Measurements from ENCODE around the gene COLGALT1. TPM values are rescaled to one million over a fixed set of nuclear protein-coding genes. Genes with fewer than 3 reads are reported as not detected.
A peak's percentile ranks its signal among the peaks of the same experiment; 100 is the strongest.
"Not testable (repeated sequence)": the region's sequence is repeated elsewhere in the genome, so short reads cannot be mapped to it uniquely, and the experiment has no call there.

Gene COLGALT1
- total and polyA plus RNA-seq, 7 experiments from 2014 or later, result 13.2 to 70.6 (median 57.6) TPM

DNA sequence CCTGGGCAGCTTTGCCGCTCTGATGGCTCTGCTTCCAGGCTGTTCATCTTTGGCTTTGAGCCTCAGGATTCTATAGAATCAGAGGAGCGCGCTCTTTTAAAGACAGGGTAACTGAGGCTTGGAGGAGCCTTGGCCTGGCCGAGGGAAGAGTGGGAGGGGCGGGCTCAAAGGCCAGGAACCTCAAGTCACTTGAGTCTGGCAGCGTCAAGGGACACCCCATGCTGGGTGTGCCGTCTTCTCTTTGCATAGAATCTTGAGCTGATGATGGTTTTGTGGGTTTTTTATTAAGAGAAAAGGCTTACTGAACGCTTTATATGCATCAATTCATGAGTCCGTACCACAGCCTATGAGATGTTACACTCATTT lies 42.9 kb upstream of the COLGALT1 start:
- ChIA-PET POLR2A (interaction anchor here (1.0 to 3.4 kb wide), 5 partner anchors 10 to 1007 kb away, joined by 3 to 29 read pairs (median 5); partner anchors contain the start of gene SLC27A1), CTCF (interaction anchor here (2.3 kb wide), 1 partner anchor 16 kb away, joined by 13 read pairs; no protein-coding TSS in a partner anchor)
- Histone ChIP-seq H3K4me3 (ENCODE audit: low read length) (peak overlapping the region; percentile 75), H3K27ac (ENCODE audit: low read depth, low read length) (peak overlapping the region; percentile 98), H3K36me3 (ENCODE audit: control insufficient read depth in 2 of 3, insufficient read depth in 3 of 3, low read length in 3 of 3) (peaks cover 3 to 23% (median 4%) of the 10 kb centered on the region in 3 experiments), H3K9me3 (ENCODE audit: control insufficient read depth in 2 of 3, low read length in 3 of 3) (peaks cover 0 to 5% (median 2%) of the 10 kb centered on the region in 3 experiments), H3K27me3 (ENCODE audit: control insufficient read depth in 2 of 2, insufficient read depth in 2 of 2, low read length in 2 of 2) (no peaks in the 10 kb centered on the region), H3K4me1 (ENCODE audit: control insufficient read depth in 2 of 2, insufficient read depth in 2 of 2, low read length in 2 of 2) (peaks cover 0 to 20% of the 10 kb centered on the region in 2 donors)
- Mint-ChIP-seq H3K4me1 (peaks cover 26 to 46% (median 40%) of the 10 kb centered on the region in 7 donors), H3K36me3 (peaks cover 0 to 42% (median 6%) of the 10 kb centered on the region in 5 donors), H3K27me3 (no peaks in the 10 kb centered on the region), H3K27ac (peak overlapping the region; percentile 86 to 94 (median 90)), H3K9me3 (peaks cover 0 to 5% (median 1%) of the 10 kb centered on the region in 11 donors), H3K4me3 (peak overlapping the region; percentile 89 to 100 (median 96))
- intact Hi-C loops (cut with micrococcal nuclease), result loop anchor here (1.0 to 5.0 kb wide), 9 partner anchors 11 to 420 kb away; partner anchors contain the start of genes BST2 (in 1 of the 2), CCDC124 (in 1 of the 2), DDA1 (in 1 of the 2) and GTPBP3 (in 1 of the 2)
- no peak for ATAC-seq
- DNase-seq, result no peak

DNA sequence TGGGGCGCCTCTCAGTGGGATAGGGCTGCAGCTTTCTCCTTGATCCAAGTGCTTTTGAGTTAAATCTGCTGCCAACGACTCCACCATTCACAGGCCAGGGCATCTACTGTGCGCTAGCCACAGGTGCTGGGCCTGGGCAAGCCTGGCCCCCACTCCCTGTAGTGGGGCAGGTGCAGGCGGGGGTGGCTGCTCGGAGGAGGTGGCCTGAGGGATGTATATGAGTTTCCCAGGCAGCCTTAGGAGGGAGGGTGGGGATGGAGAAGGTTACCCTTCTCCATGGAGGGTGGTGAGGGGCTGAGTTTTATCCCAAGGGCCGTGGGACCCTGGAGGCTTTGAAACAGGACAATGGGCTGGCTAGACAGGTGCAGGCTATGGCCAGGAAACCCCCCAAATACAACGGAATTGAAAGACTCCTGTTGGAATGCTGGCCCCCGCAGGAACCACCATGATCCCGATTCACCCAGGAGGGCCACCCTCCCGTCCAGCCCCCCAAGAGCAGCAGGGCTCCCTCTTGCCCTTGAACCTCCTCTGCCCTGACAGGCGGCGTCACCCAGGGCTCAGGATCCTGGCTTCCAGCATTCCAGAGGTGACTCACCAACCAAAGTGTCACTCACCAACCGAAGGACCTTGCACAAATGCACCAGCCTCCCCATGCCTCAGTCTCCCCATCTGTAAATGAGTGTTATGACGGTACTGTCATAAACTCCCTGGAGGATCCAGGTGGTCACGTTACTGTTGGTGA lies 39.9 kb upstream of the COLGALT1 start:
- peak overlapping the region in 1 of 9 donors; percentile 47 for H3K27ac Mint-ChIP-seq
- CTCF ChIA-PET, result no interaction called here
- peak overlapping the region in 1 of 10 donors; percentile 49 for H3K4me3 Mint-ChIP-seq
- H3K4me1 ChIP-seq (ENCODE audit: control insufficient read depth in 2 of 2, insufficient read depth in 2 of 2, low read length in 2 of 2), result peaks cover 0 to 9% of the 10 kb centered on the region in 2 donors
- H3K4me3 ChIP-seq (ENCODE audit: low read length), result no peak overlapping the region
- H3K27me3 Mint-ChIP-seq, result no peaks in the 10 kb centered on the region
- H3K4me1 Mint-ChIP-seq, result peaks cover 15 to 28% (median 24%) of the 10 kb centered on the region in 7 donors
- H3K36me3 Mint-ChIP-seq, result peaks cover 0 to 45% (median 15%) of the 10 kb centered on the region in 5 donors
- peaks cover 4 to 23% (median 6%) of the 10 kb centered on the region in 3 experiments for H3K36me3 ChIP-seq (ENCODE audit: control insufficient read depth in 2 of 3, insufficient read depth in 3 of 3, low read length in 3 of 3)
- no peak for ATAC-seq
- no peak for DNase-seq
- no peaks in the 10 kb centered on the region for H3K27me3 ChIP-seq (ENCODE audit: control insufficient read depth in 2 of 2, insufficient read depth in 2 of 2, low read length in 2 of 2)
- peaks cover 0 to 7% (median 3%) of the 10 kb centered on the region in 11 donors for H3K9me3 Mint-ChIP-seq
- H3K9me3 ChIP-seq (ENCODE audit: control insufficient read depth in 2 of 3, low read length in 3 of 3), result peaks cover 0 to 9% (median 5%) of the 10 kb centered on the region in 3 experiments
- POLR2A ChIA-PET, result interaction anchor here (1.9 kb wide), 1 partner anchor 8 kb away, joined by 5 read pairs; no protein-coding TSS in a partner anchor
- H3K27ac ChIP-seq (ENCODE audit: low read depth, low read length), result no peak overlapping the region
- intact Hi-C loops (cut with micrococcal nuclease), result no loop called here

DNA sequence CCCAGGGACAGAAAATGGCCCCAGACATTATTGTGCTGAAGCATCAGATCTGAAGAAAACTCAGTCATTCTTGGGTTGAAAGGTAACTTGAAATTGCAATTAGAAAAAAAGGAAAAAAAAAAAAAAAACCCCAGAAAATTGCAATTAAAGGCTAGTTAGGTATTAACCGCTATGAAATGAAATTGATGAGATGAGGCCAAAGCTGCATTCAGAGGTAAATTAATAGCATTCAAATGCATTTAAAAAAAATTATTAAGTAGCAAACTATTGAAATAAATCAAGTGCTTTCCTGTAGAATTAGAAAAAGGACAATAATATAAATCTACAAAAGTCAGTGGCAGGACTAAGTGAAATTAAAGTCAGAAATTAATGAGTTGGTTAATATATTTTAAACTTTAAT lies 37.6 kb upstream of the COLGALT1 start:
- Mint-ChIP-seq H3K4me1 (peaks cover 5 to 23% (median 17%) of the 10 kb centered on the region in 7 donors), H3K36me3 (peaks cover 0 to 41% (median 15%) of the 10 kb centered on the region in 5 donors), H3K4me3 (no peak overlapping the region), H3K9me3 (peaks cover 0 to 7% (median 3%) of the 10 kb centered on the region in 11 donors), H3K27ac (no peak overlapping the region), H3K27me3 (no peaks in the 10 kb centered on the region)
- ChIA-PET CTCF (interaction anchor here (0.5 kb wide), 1 partner anchor 302 kb away, joined by 3 read pairs; no protein-coding TSS in a partner anchor), POLR2A (interaction anchor here (0.6 to 0.7 kb wide), 2 partner anchors 286 to 1044 kb away, joined by 3 to 4 read pairs; no protein-coding TSS in a partner anchor)
- H3K9me3 ChIP-seq (ENCODE audit: control insufficient read depth in 2 of 3, low read length in 3 of 3), result peaks cover 0 to 9% (median 5%) of the 10 kb centered on the region in 3 experiments
- no peak for DNase-seq
- no peak overlapping the region for H3K4me3 ChIP-seq (ENCODE audit: low read length)
- peaks cover 4 to 19% (median 6%) of the 10 kb centered on the region in 3 experiments for H3K36me3 ChIP-seq (ENCODE audit: control insufficient read depth in 2 of 3, insufficient read depth in 3 of 3, low read length in 3 of 3)
- peaks cover 0 to 4% of the 10 kb centered on the region in 2 donors for H3K4me1 ChIP-seq (ENCODE audit: control insufficient read depth in 2 of 2, insufficient read depth in 2 of 2, low read length in 2 of 2)
- ATAC-seq, result no peak
- intact Hi-C loops (cut with micrococcal nuclease), result no loop called here
- no peak overlapping the region for H3K27ac ChIP-seq (ENCODE audit: low read depth, low read length)
- no peaks in the 10 kb centered on the region for H3K27me3 ChIP-seq (ENCODE audit: control insufficient read depth in 2 of 2, insufficient read depth in 2 of 2, low read length in 2 of 2)

DNA sequence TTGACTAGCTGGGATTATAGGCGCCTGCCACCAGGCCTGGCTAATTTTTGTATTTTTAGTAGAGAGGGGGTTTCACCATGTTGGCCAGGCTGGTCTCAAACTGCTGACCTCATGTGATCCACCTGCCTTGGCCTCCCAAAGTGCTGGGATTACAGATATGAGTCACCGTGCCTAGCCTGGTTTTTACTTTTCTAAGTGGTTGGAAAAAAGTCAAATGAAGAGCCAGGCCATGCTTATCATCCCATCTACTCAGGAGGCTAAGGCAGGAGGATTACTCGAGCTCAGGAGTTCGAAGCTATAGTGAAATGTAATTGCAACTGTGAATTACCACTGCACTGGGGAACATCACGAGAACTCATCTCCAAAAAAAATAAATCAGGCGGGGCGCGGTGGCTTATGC lies 36.8 kb upstream of the COLGALT1 start:
- H3K36me3 Mint-ChIP-seq, result peaks cover 0 to 40% (median 15%) of the 10 kb centered on the region in 5 donors
- H3K9me3 ChIP-seq (ENCODE audit: control insufficient read depth in 2 of 3, low read length in 3 of 3); ATAC-seq; H3K27ac Mint-ChIP-seq; H3K27me3 Mint-ChIP-seq; POLR2A ChIA-PET; DNase-seq; CTCF ChIA-PET; H3K9me3 Mint-ChIP-seq; intact Hi-C loops (cut with micrococcal nuclease); H3K4me3 ChIP-seq (ENCODE audit: low read length); H3K27ac ChIP-seq (ENCODE audit: low read depth, low read length); H3K4me3 Mint-ChIP-seq; H3K27me3 ChIP-seq (ENCODE audit: control insufficient read depth in 2 of 2, insufficient read depth in 2 of 2, low read length in 2 of 2): not testable (repeated sequence)
- peaks cover 11 to 24% (median 22%) of the 10 kb centered on the region in 7 donors for H3K4me1 Mint-ChIP-seq
- H3K36me3 ChIP-seq (ENCODE audit: control insufficient read depth in 2 of 3, insufficient read depth in 3 of 3, low read length in 3 of 3), result peaks cover 4 to 19% (median 6%) of the 10 kb centered on the region in 3 experiments
- H3K4me1 ChIP-seq (ENCODE audit: control insufficient read depth in 2 of 2, insufficient read depth in 2 of 2, low read length in 2 of 2), result peaks cover 3 to 11% of the 10 kb centered on the region in 2 donors

DNA sequence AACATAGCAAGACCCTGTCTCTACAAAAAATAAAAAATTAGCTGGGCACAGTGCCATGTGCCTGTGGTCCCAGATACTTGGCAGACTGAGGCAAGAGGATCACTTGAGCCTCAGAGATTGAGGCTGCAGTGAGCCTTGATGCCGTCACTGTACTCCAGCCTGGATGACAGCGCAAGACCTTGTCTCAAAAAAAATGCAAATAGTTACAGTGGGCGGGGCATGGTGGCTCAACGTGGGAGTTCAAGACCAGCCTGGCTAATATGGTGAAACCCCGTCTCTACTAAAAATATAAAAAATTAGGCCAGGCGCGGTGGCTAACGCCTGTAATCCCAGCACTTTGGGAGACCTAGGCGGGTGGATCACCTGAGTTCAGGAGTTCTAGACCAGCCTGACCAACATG lies 35.5 kb upstream of the COLGALT1 start:
- H3K27me3 Mint-ChIP-seq, result no peaks in the 10 kb centered on the region
- DNase-seq (no peak), ATAC-seq (no peak)
- CTCF ChIA-PET, result no interaction called here
- no peak overlapping the region for H3K4me3 Mint-ChIP-seq
- POLR2A ChIA-PET, result no interaction called here
- H3K4me3 ChIP-seq (ENCODE audit: low read length), result no peak overlapping the region
- H3K27me3 ChIP-seq (ENCODE audit: control insufficient read depth in 2 of 2, insufficient read depth in 2 of 2, low read length in 2 of 2), result no peaks in the 10 kb centered on the region
- H3K27ac ChIP-seq (ENCODE audit: low read depth, low read length), result no peak overlapping the region
- peaks cover 10 to 18% of the 10 kb centered on the region in 2 donors for H3K4me1 ChIP-seq (ENCODE audit: control insufficient read depth in 2 of 2, insufficient read depth in 2 of 2, low read length in 2 of 2)
- peaks cover 4 to 19% (median 6%) of the 10 kb centered on the region in 3 experiments for H3K36me3 ChIP-seq (ENCODE audit: control insufficient read depth in 2 of 3, insufficient read depth in 3 of 3, low read length in 3 of 3)
- H3K9me3 Mint-ChIP-seq, result peaks cover 0 to 11% (median 3%) of the 10 kb centered on the region in 11 donors
- peaks cover 16 to 28% (median 26%) of the 10 kb centered on the region in 7 donors for H3K4me1 Mint-ChIP-seq
- peaks cover 0 to 9% (median 5%) of the 10 kb centered on the region in 3 experiments for H3K9me3 ChIP-seq (ENCODE audit: control insufficient read depth in 2 of 3, low read length in 3 of 3)
- peaks cover 0 to 39% (median 15%) of the 10 kb centered on the region in 5 donors for H3K36me3 Mint-ChIP-seq
- peak overlapping the region in 5 of 9 donors; percentile 4 to 49 (median 28) for H3K27ac Mint-ChIP-seq
- intact Hi-C loops (cut with micrococcal nuclease), result no loop called here

DNA sequence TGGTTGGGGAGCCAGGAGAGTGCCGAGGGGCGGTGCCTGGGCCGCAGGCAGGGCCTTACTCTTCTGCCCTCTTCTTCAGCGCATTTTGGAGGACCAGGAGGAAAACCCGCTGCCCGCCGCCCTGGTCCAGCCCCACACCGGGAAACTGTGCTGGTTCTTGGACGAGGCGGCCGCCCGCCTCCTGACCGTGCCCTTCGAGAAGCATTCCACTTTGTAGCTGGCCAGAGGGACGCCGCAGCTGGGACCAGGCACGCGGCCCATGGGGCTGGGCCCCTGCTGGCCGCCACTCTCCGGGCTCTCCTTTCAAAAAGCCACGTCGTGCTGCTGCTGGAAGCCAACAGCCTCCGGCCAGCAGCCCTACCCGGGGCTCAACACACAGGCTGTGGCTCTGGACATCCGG lies 34.6 kb upstream of the COLGALT1 start:
- Histone ChIP-seq H3K4me3 (ENCODE audit: low read length) (no peak overlapping the region), H3K36me3 (ENCODE audit: control insufficient read depth in 2 of 3, insufficient read depth in 3 of 3, low read length in 3 of 3) (peaks cover 4 to 17% (median 6%) of the 10 kb centered on the region in 3 experiments), H3K27ac (ENCODE audit: low read depth, low read length) (no peak overlapping the region), H3K9me3 (ENCODE audit: control insufficient read depth in 2 of 3, low read length in 3 of 3) (peaks cover 0 to 9% (median 5%) of the 10 kb centered on the region in 3 experiments), H3K4me1 (ENCODE audit: control insufficient read depth in 2 of 2, insufficient read depth in 2 of 2, low read length in 2 of 2) (peaks cover 10 to 18% of the 10 kb centered on the region in 2 donors), H3K27me3 (ENCODE audit: control insufficient read depth in 2 of 2, insufficient read depth in 2 of 2, low read length in 2 of 2) (no peaks in the 10 kb centered on the region)
- ATAC-seq (no peak), DNase-seq (no peak)
- Mint-ChIP-seq H3K27me3 (no peaks in the 10 kb centered on the region), H3K4me1 (peaks cover 16 to 32% (median 27%) of the 10 kb centered on the region in 7 donors), H3K9me3 (peaks cover 0 to 11% (median 3%) of the 10 kb centered on the region in 11 donors), H3K4me3 (no peak overlapping the region), H3K36me3 (peaks cover 0 to 35% (median 15%) of the 10 kb centered on the region in 5 donors), H3K27ac (no peak overlapping the region)
- CTCF ChIA-PET, result interaction anchor here (2.5 kb wide), 1 partner anchor 25 kb away, joined by 12 read pairs; no protein-coding TSS in a partner anchor
- intact Hi-C loops (cut with micrococcal nuclease), result no loop called here
- POLR2A ChIA-PET, result interaction anchor here (1.1 kb wide), 1 partner anchor 9 kb away, joined by 3 read pairs; no protein-coding TSS in a partner anchor

Data from naive thymus-derived CD4-positive, alpha-beta T cell (primary cell).